H1 (cell line): Measurements from ENCODE around the gene ANKS1B. TPM values are rescaled to one million over a fixed set of nuclear protein-coding genes. Genes with fewer than 3 reads are reported as not detected.

ENCODE experiments used
- CTCF ChIA-PET: fragments of 300-600 bp; sonication (Branson Sonifier 250); formaldehyde crosslinking; loops from one replicate; lab custom pipeline; 2021; ENCODE audit not compliant: partially characterized antibody; lab: Charles Lee
- POLR2A ChIA-PET: fragments of 300-600 bp; sonication (Branson Sonifier 250); formaldehyde crosslinking; loops from one replicate; lab custom pipeline; 2021; ENCODE audit warnings: inconsistent platforms; ENCODE audit not compliant: partially characterized antibody; lab: Charles Lee
- DNase-seq, 2 experiments: peaks; one replicate each; pipeline versions ENCODE4 v3.0.0 to v3.0.0-alpha.2; 2010 to 2022; ENCODE audit warnings: low spot score in 2 of 2, low read depth in 1 of 2, mixed read lengths in 1 of 2
- FAIRE-seq: peaks from 2 replicates; lab custom pipeline; 2011; peaks lifted over from hg19 to GRCh38; lab: Jason Lieb, UNC
- H2AFZ ChIP-seq: 2 replicates; pipeline ENCODE4 v1.8.1; 2012; ENCODE audit warnings: low read length, inconsistent platforms
- H2AK5ac ChIP-seq: 2 replicates; pipeline ENCODE4 v1.6.1; 2013; ENCODE audit warnings: low read depth, low read length
- H2BK120ac ChIP-seq: replicated peaks from 2 replicates; pipeline ENCODE3; 2013; ENCODE audit warnings: low read depth, low read length, inconsistent platforms
- H2BK12ac ChIP-seq: 2 replicates; pipeline ENCODE4 v1.6.1; 2013; ENCODE audit warnings: low read depth, low read length
- H2BK15ac ChIP-seq: 2 replicates; pipeline ENCODE4 v1.6.1; 2013; ENCODE audit warnings: low read length
- H2BK20ac ChIP-seq: 2 replicates; pipeline ENCODE4 v1.6.1; 2013; ENCODE audit warnings: low read length
- H2BK5ac ChIP-seq: 2 replicates; pipeline ENCODE4 v1.6.1; 2013; ENCODE audit warnings: low read depth, low read length
- H3K14ac ChIP-seq: 2 replicates; pipeline ENCODE4 v1.6.1; 2013; ENCODE audit warnings: inconsistent platforms; ENCODE audit not compliant: insufficient read length
- H3K18ac ChIP-seq: 2 replicates; pipeline ENCODE4 v1.6.1; 2013; ENCODE audit warnings: low read length; ENCODE audit errors: extremely low read depth
- H3K23ac ChIP-seq: 2 replicates; pipeline ENCODE4 v1.6.1; 2013; ENCODE audit warnings: inconsistent platforms; ENCODE audit not compliant: insufficient read length
- H3K23me2 ChIP-seq: 2 replicates; pipeline ENCODE4 v1.6.1; 2013; ENCODE audit warnings: low read depth, low read length
- H3K27ac ChIP-seq: 2 replicates; pipeline ENCODE4 v1.6.1; 2011; ENCODE audit warnings: low read depth, low read length, inconsistent platforms
- H3K27me3 ChIP-seq, 4 experiments: replicated peaks in 1 of 4; 1 replicate in 1 of 4; 2 replicates in 3 of 4; pipeline versions ENCODE4 v1.6.1 to v1.8.1; 2011 to 2013; ENCODE audit warnings: low read length in 3 of 4, mild to moderate bottlenecking in 3 of 4, inconsistent platforms in 2 of 4, mixed read lengths in 2 of 4, moderate library complexity in 1 of 4; ENCODE audit not compliant: control insufficient read depth in 3 of 4, insufficient read depth in 3 of 4; ENCODE audit errors: extremely low read depth in 1 of 4
- H3K36me3 ChIP-seq, 4 experiments: 2 replicates each; pipeline versions ENCODE4 v1.6.1 to v1.8.1; 2011 to 2013; ENCODE audit warnings: mild to moderate bottlenecking in 4 of 4, low read length in 3 of 4, moderate library complexity in 2 of 4, control low read depth in 1 of 4, inconsistent platforms in 1 of 4; ENCODE audit not compliant: insufficient read depth in 4 of 4, control insufficient read depth in 2 of 4
- H3K4ac ChIP-seq: replicated peaks from 2 replicates; pipeline ENCODE3; 2013; ENCODE audit warnings: low read length, low read depth, mixed read lengths, inconsistent platforms; ENCODE audit not compliant: insufficient read length
- H3K4me1 ChIP-seq, 4 experiments: replicated peaks in 1 of 4; 1 replicate in 1 of 4; 2 replicates in 3 of 4; pipeline versions ENCODE4 v1.6.1 to v1.8.1; 2011 to 2013; ENCODE audit warnings: low read length in 3 of 4, inconsistent platforms in 2 of 4, mixed read lengths in 1 of 4; ENCODE audit not compliant: insufficient read depth in 4 of 4, control insufficient read depth in 3 of 4
- H3K4me2 ChIP-seq, 2 experiments: 2 replicates each; pipeline versions ENCODE4 v1.6.1 to v1.8.1; 2011 to 2013; ENCODE audit warnings: low read depth in 2 of 2, low read length in 2 of 2, control low read depth in 1 of 2, inconsistent platforms in 1 of 2, mild to moderate bottlenecking in 1 of 2; ENCODE audit not compliant: insufficient read depth in 1 of 2
- H3K4me3 ChIP-seq, 4 experiments: fragments of 200-600, 300-600 bp in 1 of 4; sonication (generic), shearing (Covaris generic), sonication (Bioruptor Twin) in 1 of 4; 2 replicates each; pipeline versions ENCODE4 v1.5.1 to v1.8.1; 2011 to 2016; ENCODE audit warnings: low read length in 4 of 4, low read depth in 3 of 4, control low read depth in 2 of 4, inconsistent platforms in 2 of 4, mild to moderate bottlenecking in 2 of 4, mixed read lengths in 1 of 4, moderate library complexity in 1 of 4; ENCODE audit not compliant: insufficient read depth in 2 of 4; ENCODE audit errors: extremely low read depth in 1 of 4
- H3K56ac ChIP-seq: replicated peaks from 2 replicates; pipeline ENCODE3; 2013; ENCODE audit warnings: low read depth, mild to moderate bottlenecking, mixed read lengths, low read length, inconsistent platforms; ENCODE audit not compliant: insufficient read length
- H3K79me1 ChIP-seq: 2 replicates; pipeline ENCODE4 v1.6.1; 2013; ENCODE audit warnings: low read depth, low read length, control low read depth
- H3K79me2 ChIP-seq, 2 experiments: 2 replicates each; pipeline versions ENCODE4 v1.6.1 to v1.8.1; 2012 to 2013; ENCODE audit warnings: low read length in 2 of 2, mild to moderate bottlenecking in 2 of 2, inconsistent platforms in 1 of 2; ENCODE audit not compliant: insufficient read depth in 2 of 2, control insufficient read depth in 1 of 2
- H3K9ac ChIP-seq, 4 experiments: replicated peaks in 1 of 4; 1 replicate in 1 of 4; 2 replicates in 3 of 4; pipeline versions ENCODE4 v1.6.1 to v1.8.1; 2011 to 2013; ENCODE audit warnings: low read depth in 3 of 4, low read length in 3 of 4, control low read depth in 2 of 4, mild to moderate bottlenecking in 2 of 4, moderate library complexity in 2 of 4, inconsistent platforms in 1 of 4; ENCODE audit errors: extremely low read depth in 1 of 4
- H3K9me3 ChIP-seq, 2 experiments: 2 replicates each; pipeline versions ENCODE4 v1.6.1 to v1.8.1; 2012 to 2013; ENCODE audit warnings: mild to moderate bottlenecking in 2 of 2, moderate library complexity in 2 of 2, control low read depth in 1 of 2, inconsistent platforms in 1 of 2, low read depth in 1 of 2, low read length in 1 of 2, mixed read lengths in 1 of 2; ENCODE audit not compliant: insufficient read depth in 2 of 2
- H4K20me1 ChIP-seq, 2 experiments: replicated peaks in 1 of 2; 2 replicates each; pipeline versions ENCODE3 to v1.8.1; 2011 to 2013; ENCODE audit warnings: inconsistent platforms in 2 of 2, low read length in 2 of 2, mild to moderate bottlenecking in 1 of 2; ENCODE audit not compliant: insufficient read depth in 2 of 2, control insufficient read depth in 1 of 2
- H4K5ac ChIP-seq: 2 replicates; pipeline ENCODE4 v1.6.1; 2013; ENCODE audit warnings: low read length, low read depth, mixed read lengths, inconsistent platforms; ENCODE audit not compliant: insufficient read length
- H4K8ac ChIP-seq: 2 replicates; pipeline ENCODE4 v1.8.0; 2013; ENCODE audit warnings: mild to moderate bottlenecking, moderate library complexity, low read length, inconsistent platforms; ENCODE audit not compliant: insufficient read depth; ENCODE audit errors: extremely low read depth
- H4K91ac ChIP-seq: replicated peaks from 2 replicates; pipeline ENCODE3; 2013; ENCODE audit warnings: low read length, mixed read lengths, inconsistent platforms; ENCODE audit not compliant: insufficient read length
- ASH2L ChIP-seq: fragments of 200-600, 300-600 bp; sonication (generic); IDR thresholded peaks from one replicate; pipeline ENCODE4 v1.7.1; 2017; ENCODE audit warnings: low read length
- BRCA1 ChIP-seq: IDR thresholded peaks from 2 replicates; pipeline ENCODE4 v1.6.1; 2012; ENCODE audit warnings: low read depth, low read length, improper control_type of control experiment
- CBX5 ChIP-seq: fragments of 300-800, 300-1000 bp; sonication (generic); IDR thresholded peaks from 2 replicates; pipeline ENCODE4 v1.7.1; 2016; ENCODE audit warnings: antibody characterized with exemption, low read length, low read depth
- EGR1 ChIP-seq: IDR thresholded peaks from 2 replicates; pipeline ENCODE4 v1.6.1; 2011; ENCODE audit warnings: low read depth, low read length, borderline replicate concordance
- HDAC2 ChIP-seq, 2 experiments: fragments of 300-600 bp in 1 of 2; sonication (generic) in 1 of 2; IDR thresholded peaks; 2 replicates each; pipeline ENCODE4 v1.6.1; 2011 to 2012; ENCODE audit warnings: low read depth in 2 of 2, low read length in 2 of 2, mild to moderate bottlenecking in 2 of 2, moderate library complexity in 2 of 2, borderline replicate concordance in 1 of 2, inconsistent platforms in 1 of 2
- NRF1 ChIP-seq: IDR thresholded peaks from 2 replicates; pipeline ENCODE4 v1.6.1; 2011; ENCODE audit warnings: mild to moderate bottlenecking, low read depth, low read length, improper control_type of control experiment
- SP1 ChIP-seq: IDR thresholded peaks from 2 replicates; pipeline ENCODE4 v1.6.1; 2011; ENCODE audit warnings: low read depth, low read length
- SP2 ChIP-seq: IDR thresholded peaks from 2 replicates; pipeline ENCODE4 v1.6.1; 2012; ENCODE audit warnings: mild to moderate bottlenecking, low read length, inconsistent platforms
- TBP ChIP-seq: IDR thresholded peaks from 2 replicates; pipeline ENCODE4 v1.6.1; 2011; ENCODE audit warnings: low read depth, low read length, improper control_type of control experiment
- TCF12 ChIP-seq: IDR thresholded peaks from 2 replicates; pipeline ENCODE4 v1.6.1; 2011; ENCODE audit warnings: low read depth, mild to moderate bottlenecking, low read length
- TEAD4 ChIP-seq: IDR thresholded peaks from 2 replicates; pipeline ENCODE4 v1.6.1; 2012; ENCODE audit warnings: low read depth, low read length, inconsistent platforms, mixed read lengths
- WGBS, 2 experiments: shearing (Covaris generic) in 1 of 2; methylation state at CpG; one replicate each; pipeline versions ENCODE4 v1.1.6 to v1.1.7; 2013 to 2015; ENCODE audit warnings: low lambda C conversion rate in 2 of 2, mixed read lengths in 2 of 2, inconsistent platforms in 1 of 2, low coverage in 1 of 2, missing lambda C conversion rate in 1 of 2; ENCODE audit not compliant: insufficient replicate concordance in 2 of 2, insufficient coverage in 1 of 2, insufficient read length in 1 of 2; ENCODE audit errors: extremely low coverage in 1 of 2, missing lambda C conversion rate in 1 of 2; 5-methylcytosine and 5-hydroxymethylcytosine counted together
- polyA plus RNA-seq, 7 experiments: library from polyadenylated mRNA; depleted of rRNA in 3 of 7; stranded (reverse) in 5 of 7; unstranded in 2 of 7; fragments of >200 nt in 5 of 7; fragments of 200-250 nt in 2 of 7; gene quantifications; 1 replicate in 5 of 7; 2 replicates in 1 of 7; 4 replicates in 1 of 7; pipeline versions ENCODE4 v1.2.1 to v1.2.3, GENCODE V29; 2011 to 2013; ENCODE audit warnings: missing spikeins in 2 of 7, mixed read lengths in 2 of 7
- total RNA-seq: library from RNA; stranded (reverse); fragmentation: NEBNext Ultra II Directional; extraction: Animal tissue kit (Norgen Biotek cat#: 25700); gene quantifications from 2 replicates; pipeline ENCODE4 v1.2.1, GENCODE V29; 2021

ANKS1B gene
- total and polyA plus RNA-seq, 2 of the 8 experiments (the other 6 are each of a cell fraction or from before 2014, with no cell fraction given), result 2.7 to 6.1 TPM

GRCh38 chr12:99946131-99946530, 38.6 kb downstream of the ANKS1B start:
- Histone ChIP-seq H4K8ac (no peak overlapping the region), H4K20me1 (no peaks in the 10 kb centered on the region), H3K23me2 (no peaks in the 10 kb centered on the region), H3K4me1 (no peaks in the 10 kb centered on the region), H2BK12ac (no peak overlapping the region), H4K5ac (no peak overlapping the region), H3K27me3 (no peaks in the 10 kb centered on the region), H2BK120ac (no peak overlapping the region), H2AK5ac (no peak overlapping the region), H3K9me3 (no peaks in the 10 kb centered on the region), H2BK20ac (no peak overlapping the region), H3K36me3 (no peaks in the 10 kb centered on the region), H3K23ac (no peak overlapping the region), H3K79me2 (no peaks in the 10 kb centered on the region), H4K91ac (no peak overlapping the region), H2BK5ac (no peak overlapping the region), H2BK15ac (no peak overlapping the region), H3K18ac (no peak overlapping the region), H3K4me2 (no peak overlapping the region), H3K9ac (no peak overlapping the region), H3K27ac (no peak overlapping the region), H3K4me3 (no peak overlapping the region), H3K14ac (no peak overlapping the region), H3K79me1 (no peaks in the 10 kb centered on the region), H3K56ac (no peak overlapping the region), H3K4ac (no peak overlapping the region), H2AFZ (no peak overlapping the region)
- CTCF ChIA-PET, result no interaction called here
- POLR2A ChIA-PET, result interaction anchor here (0.7 kb wide), 1 partner anchor 19 kb away, joined by 3 read pairs; no protein-coding TSS in a partner anchor
- no peak for TF ChIP-seq EGR1
- no peak for TF ChIP-seq TBP
- no peak for TF ChIP-seq BRCA1
- TF ChIP-seq TCF12, result no peak
- TF ChIP-seq ASH2L, result no peak
- no peak for TF ChIP-seq SP1
- TF ChIP-seq TEAD4, result no peak
- no peak for TF ChIP-seq CBX5
- TF ChIP-seq HDAC2 (IDR thresholded peaks at IDR 0.05; ENCODE audit: borderline replicate concordance in 1 of 2, low read depth in 2 of 2, low read length in 2 of 2), result no peak
- no peak for TF ChIP-seq SP2
- no peak for TF ChIP-seq NRF1
- no peak for DNase-seq
- no peak for FAIRE-seq
- 90% methylated on average over 1 of the region's 1 CpG; no CpG with 5 or more reads in 1 of the 2 experiments for WGBS, 2 experiments
